Panc1 (cell line): ENCODE measurements around the gene GPBAR1. TPM values are rescaled to one million over a fixed set of nuclear protein-coding genes. Genes with fewer than 3 reads are reported as not detected.

ENCODE experiments used
- ATAC-seq: fragments of 200-7000 bp; cut with Tn5 transposase; 2 replicates; pipeline ENCODE4 v1.9.1; 2020; ENCODE audit warnings: mild to moderate bottlenecking, moderate library complexity
- BruUV-seq: library from RNA; stranded (reverse); fragments of 400-500 nt; replicated peaks from 2 replicates; lab custom pipeline; 2021; lab: Mats Ljungman, UMichigan
- CTCF ChIA-PET: fragments of 300-600 bp; sonication (Branson Sonifier 250); formaldehyde crosslinking; loops from one replicate; lab custom pipeline; 2022; ENCODE audit warnings: antibody characterized with exemption; lab: Charles Lee
- POLR2A ChIA-PET: fragments of 300-600 bp; sonication (Branson Sonifier 250); formaldehyde crosslinking; loops from one replicate; lab custom pipeline; 2022; ENCODE audit warnings: antibody characterized with exemption; lab: Charles Lee
- DNase-seq: peaks from one replicate; pipeline ENCODE4 v3.0.0-alpha.2; 2010; ENCODE audit warnings: low read depth, low spot score
- H3K27ac ChIP-seq: 2 replicates; pipeline ENCODE4 v1.5.1; 2011; ENCODE audit warnings: mild to moderate bottlenecking, low read length, inconsistent platforms
- H3K27me3 ChIP-seq: fragments of 200-500 bp; sonication (Bioruptor generic); 2 replicates; pipeline ENCODE4 v1.6.0; 2014; ENCODE audit warnings: low read length, inconsistent platforms; ENCODE audit not compliant: control insufficient read depth, insufficient read depth
- H3K36me3 ChIP-seq: fragments of 200-500 bp; sonication (Bioruptor generic); 2 replicates; pipeline ENCODE4 v1.5.1; 2014; ENCODE audit warnings: inconsistent platforms, mild to moderate bottlenecking, low read length, moderate library complexity; ENCODE audit not compliant: control insufficient read depth, insufficient read depth
- H3K4me1 ChIP-seq: 2 replicates; pipeline ENCODE4 v1.5.1; 2011; ENCODE audit warnings: inconsistent platforms, mild to moderate bottlenecking, low read length, moderate library complexity; ENCODE audit not compliant: control insufficient read depth, insufficient read depth
- H3K4me3 ChIP-seq, 2 experiments: 2 replicates each; pipeline ENCODE4 v1.5.1; 2011 to 2012; ENCODE audit warnings: low read depth in 2 of 2, low read length in 2 of 2, mild to moderate bottlenecking in 2 of 2, inconsistent platforms in 1 of 2, moderate library complexity in 1 of 2
- H3K9me3 ChIP-seq: fragments of 200-500 bp; sonication (Bioruptor generic); 2 replicates; pipeline ENCODE4 v1.5.1; 2014; ENCODE audit warnings: low read depth, mild to moderate bottlenecking, inconsistent platforms, low read length, moderate library complexity; ENCODE audit not compliant: control insufficient read depth, insufficient read depth
- CTCF ChIP-seq: fragments of 450-650 bp; IDR thresholded peaks from 2 replicates; pipeline ENCODE4 v1.5.1; 2017; ENCODE audit warnings: mild to moderate bottlenecking
- POLR2AphosphoS5 ChIP-seq: IDR thresholded peaks from 2 replicates; pipeline ENCODE4 v1.6.1; 2012; ENCODE audit warnings: mild to moderate bottlenecking, low read depth, low read length, moderate library complexity
- SIN3A ChIP-seq: IDR thresholded peaks from 2 replicates; pipeline ENCODE4 v1.6.1; 2012; ENCODE audit warnings: low read depth, mild to moderate bottlenecking, low read length, moderate library complexity, borderline replicate concordance; ENCODE audit not compliant: insufficient read depth
- TCF7L2 ChIP-seq: IDR thresholded peaks from 2 replicates; pipeline ENCODE4 v1.6.1; 2011; ENCODE audit warnings: mild to moderate bottlenecking, low read depth, low read length, inconsistent platforms
- in situ Hi-C: cut with HindIII; loops from 2 replicates; pipeline ENCODE4 v1.10.0; 2016; ENCODE audit warnings: low sequenced_read_pairs, low pct_unique_long_range_greater_than_20kb
- intact Hi-C: fragments of 100-400 bp; cut with micrococcal nuclease; formaldehyde crosslinking; loops from one replicate; pipeline ENCODE4 v1.10.0; 2022; ENCODE audit not compliant: unreplicated experiment
- total RNA-seq: library from RNA; stranded (reverse); gene quantifications from one replicate; pipeline ENCODE4 v1.2.1, GENCODE V29; 2021; ENCODE audit not compliant: unreplicated experiment
- TF ChIP-seq, protein P1 (sequence below), 2 experiments: IDR thresholded peaks; 2 replicates each; pipeline ENCODE4 v1.6.1; 2011 to 2012; ENCODE audit warnings: low read depth in 2 of 2, control low read depth in 1 of 2, low read length in 1 of 2, mild to moderate bottlenecking in 1 of 2, moderate library complexity in 1 of 2; ENCODE audit not compliant: insufficient read depth in 1 of 2

The GPBAR1 gene
- total RNA-seq, 1 experiment from 2014 or later: 0.18 TPM

- no TSS peak for BruUV-seq
- DNase-seq: no peak
- Histone ChIP-seq H3K4me3 (no peak overlapping the region), H3K4me1 (peaks cover 37% of the 10 kb centered on the region), H3K27me3 (no peaks in the 10 kb centered on the region), H3K36me3 (peaks cover 19% of the 10 kb centered on the region), H3K27ac (no peak overlapping the region), H3K9me3 (no peaks in the 10 kb centered on the region)
- POLR2A ChIA-PET: interaction anchor here (0.6 kb wide), 1 partner anchor 20 kb away, joined by 5 read pairs; no protein-coding TSS in a partner anchor
- in situ Hi-C loops (no loop called here), intact Hi-C loops (no loop called here)
- CTCF ChIA-PET: interaction anchor here (0.7 kb wide), 2 partner anchors 153 to 209 kb away, joined by 4 to 8 read pairs; no protein-coding TSS in a partner anchor
- no peak for ATAC-seq
- TF ChIP-seq POLR2AphosphoS5 (no peak), TCF7L2 (no peak), CTCF (no peak), SIN3A (no peak)
- TF ChIP-seq, protein P1, sequence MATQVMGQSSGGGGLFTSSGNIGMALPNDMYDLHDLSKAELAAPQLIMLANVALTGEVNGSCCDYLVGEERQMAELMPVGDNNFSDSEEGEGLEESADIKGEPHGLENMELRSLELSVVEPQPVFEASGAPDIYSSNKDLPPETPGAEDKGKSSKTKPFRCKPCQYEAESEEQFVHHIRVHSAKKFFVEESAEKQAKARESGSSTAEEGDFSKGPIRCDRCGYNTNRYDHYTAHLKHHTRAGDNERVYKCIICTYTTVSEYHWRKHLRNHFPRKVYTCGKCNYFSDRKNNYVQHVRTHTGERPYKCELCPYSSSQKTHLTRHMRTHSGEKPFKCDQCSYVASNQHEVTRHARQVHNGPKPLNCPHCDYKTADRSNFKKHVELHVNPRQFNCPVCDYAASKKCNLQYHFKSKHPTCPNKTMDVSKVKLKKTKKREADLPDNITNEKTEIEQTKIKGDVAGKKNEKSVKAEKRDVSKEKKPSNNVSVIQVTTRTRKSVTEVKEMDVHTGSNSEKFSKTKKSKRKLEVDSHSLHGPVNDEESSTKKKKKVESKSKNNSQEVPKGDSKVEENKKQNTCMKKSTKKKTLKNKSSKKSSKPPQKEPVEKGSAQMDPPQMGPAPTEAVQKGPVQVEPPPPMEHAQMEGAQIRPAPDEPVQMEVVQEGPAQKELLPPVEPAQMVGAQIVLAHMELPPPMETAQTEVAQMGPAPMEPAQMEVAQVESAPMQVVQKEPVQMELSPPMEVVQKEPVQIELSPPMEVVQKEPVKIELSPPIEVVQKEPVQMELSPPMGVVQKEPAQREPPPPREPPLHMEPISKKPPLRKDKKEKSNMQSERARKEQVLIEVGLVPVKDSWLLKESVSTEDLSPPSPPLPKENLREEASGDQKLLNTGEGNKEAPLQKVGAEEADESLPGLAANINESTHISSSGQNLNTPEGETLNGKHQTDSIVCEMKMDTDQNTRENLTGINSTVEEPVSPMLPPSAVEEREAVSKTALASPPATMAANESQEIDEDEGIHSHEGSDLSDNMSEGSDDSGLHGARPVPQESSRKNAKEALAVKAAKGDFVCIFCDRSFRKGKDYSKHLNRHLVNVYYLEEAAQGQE (IDR thresholded peaks at IDR 0.05; ENCODE audit: insufficient read depth in 1 of 2, low read depth in 2 of 2, low read length in 1 of 2): no peak
These were observed 40.9 kb upstream of the GPBAR1 start for GRCh38 chr2:218219934-218220333.

DNA sequence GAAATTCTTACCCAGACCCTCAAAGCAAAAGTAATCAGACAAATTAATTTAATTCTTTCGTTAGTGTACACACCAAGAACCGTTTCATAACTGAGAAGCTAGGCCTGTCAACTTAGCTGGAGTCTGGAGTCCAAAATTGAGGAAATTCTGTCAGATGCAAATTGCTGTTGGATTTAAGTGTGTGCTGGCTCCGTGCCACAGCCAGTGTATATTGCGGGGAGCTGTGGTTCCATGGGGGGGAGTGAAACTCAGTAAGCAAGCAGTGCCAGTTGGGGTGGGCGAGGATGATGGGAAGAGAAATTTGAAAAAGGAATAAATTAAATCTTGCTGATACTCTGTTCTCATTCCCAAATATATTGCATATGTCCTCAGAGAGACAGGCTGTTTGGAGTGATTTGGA, 39.8 kb upstream of the GPBAR1 start:
- POLR2A ChIA-PET: no interaction called here
- TF ChIP-seq POLR2AphosphoS5 (no peak), SIN3A (no peak), TCF7L2 (no peak), CTCF (no peak)
- TF ChIP-seq, protein P1 (IDR thresholded peaks at IDR 0.05; ENCODE audit: insufficient read depth in 1 of 2, low read depth in 2 of 2, low read length in 1 of 2): no peak

More for the DNA sequence above, 39.8 kb upstream of the GPBAR1 start:
- CTCF ChIA-PET: no interaction called here
- H3K4me1 ChIP-seq: peaks cover 35% of the 10 kb centered on the region
- ATAC-seq: no peak
- no peaks in the 10 kb centered on the region for H3K9me3 ChIP-seq
- intact Hi-C loops (no loop called here), in situ Hi-C loops (no loop called here)
- no peaks in the 10 kb centered on the region for H3K27me3 ChIP-seq
- no TSS peak for BruUV-seq
- H3K36me3 ChIP-seq: peaks cover 26% of the 10 kb centered on the region
- DNase-seq: no peak
- no peak overlapping the region for H3K4me3 ChIP-seq
- no peak overlapping the region for H3K27ac ChIP-seq
